DOHH2 (cell line): ENCODE data around the gene ARL6IP5.

Experiments used
- CTCF ChIP-seq: fragments of 200-600 bp; sonication (generic); IDR thresholded peaks from one replicate; pipeline ENCODE4 v1.5.1; 2014; ENCODE audit warnings: antibody characterized with exemption, mild to moderate bottlenecking, low read depth, low read length; ENCODE audit not compliant: poor library complexity, severe bottlenecking
- EZH2phosphoT487 ChIP-seq: fragments of 200-600 bp; sonication (generic); IDR thresholded peaks from 2 replicates; pipeline ENCODE4 v1.6.1; 2017; ENCODE audit warnings: borderline replicate concordance, mild to moderate bottlenecking, antibody characterized with exemption, low read length, moderate library complexity, mixed read lengths

GRCh38 chr3:69110941-69111546 is 26.3 kb downstream of the ARL6IP5 start:
- TF ChIP-seq CTCF (no peak), EZH2phosphoT487 (no peak)
